Measurements from ENCODE around the gene BIRC5.

DNA sequence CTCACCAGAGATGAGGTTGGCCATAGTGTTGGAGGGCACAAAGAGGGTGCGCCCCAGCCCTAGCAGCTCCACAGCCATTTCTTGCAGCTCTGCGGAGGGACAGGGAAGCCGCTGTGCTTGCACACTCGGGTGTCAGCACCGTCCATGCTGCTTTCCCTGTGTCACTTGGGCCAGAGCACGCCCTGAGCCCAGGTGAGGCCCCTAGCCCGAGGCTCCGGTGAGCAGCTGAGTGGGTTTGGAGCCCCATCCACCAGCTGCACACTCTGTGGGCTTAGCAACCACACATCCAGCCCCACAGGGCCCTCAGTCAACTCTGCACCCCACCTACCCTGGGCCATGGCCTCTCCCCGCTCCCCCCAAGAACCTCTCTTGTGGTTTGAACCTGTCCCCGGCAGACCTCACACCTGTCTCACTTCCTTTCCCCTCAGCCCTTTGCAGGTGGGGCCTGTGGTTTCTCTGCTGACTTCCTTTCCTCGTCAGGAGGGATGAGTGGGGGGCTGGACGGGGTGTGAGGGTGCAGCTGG is 38.1 kb downstream of the BIRC5 start:
- TF ChIP-seq, protein P1, sequence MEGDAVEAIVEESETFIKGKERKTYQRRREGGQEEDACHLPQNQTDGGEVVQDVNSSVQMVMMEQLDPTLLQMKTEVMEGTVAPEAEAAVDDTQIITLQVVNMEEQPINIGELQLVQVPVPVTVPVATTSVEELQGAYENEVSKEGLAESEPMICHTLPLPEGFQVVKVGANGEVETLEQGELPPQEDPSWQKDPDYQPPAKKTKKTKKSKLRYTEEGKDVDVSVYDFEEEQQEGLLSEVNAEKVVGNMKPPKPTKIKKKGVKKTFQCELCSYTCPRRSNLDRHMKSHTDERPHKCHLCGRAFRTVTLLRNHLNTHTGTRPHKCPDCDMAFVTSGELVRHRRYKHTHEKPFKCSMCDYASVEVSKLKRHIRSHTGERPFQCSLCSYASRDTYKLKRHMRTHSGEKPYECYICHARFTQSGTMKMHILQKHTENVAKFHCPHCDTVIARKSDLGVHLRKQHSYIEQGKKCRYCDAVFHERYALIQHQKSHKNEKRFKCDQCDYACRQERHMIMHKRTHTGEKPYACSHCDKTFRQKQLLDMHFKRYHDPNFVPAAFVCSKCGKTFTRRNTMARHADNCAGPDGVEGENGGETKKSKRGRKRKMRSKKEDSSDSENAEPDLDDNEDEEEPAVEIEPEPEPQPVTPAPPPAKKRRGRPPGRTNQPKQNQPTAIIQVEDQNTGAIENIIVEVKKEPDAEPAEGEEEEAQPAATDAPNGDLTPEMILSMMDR (IDR thresholded peaks at IDR 0.05), result no peak
- TF ChIP-seq POLR2A (IDR thresholded peaks at IDR 0.05), result no peak
